Liver (tissue), 9 donors: Measurements from ENCODE around the gene NBEA. TPM values are rescaled to one million over a fixed set of nuclear protein-coding genes. Genes with fewer than 3 reads are reported as not detected.

Experiments
- DNase-seq: peaks from one replicate; pipeline ENCODE4 v3.0.0-alpha.2; 2017; ENCODE audit warnings: low spot score
- H3K27ac ChIP-seq, 2 donors: one replicate each; pipeline ENCODE4 v1.7.0; 2013; ENCODE audit warnings: inconsistent platforms in 2 of 2, low read length in 2 of 2, control low read depth in 1 of 2, low read depth in 1 of 2, mild to moderate bottlenecking in 1 of 2
- H3K27me3 ChIP-seq, 4 donors: one replicate each; pipeline versions ENCODE4 v1.6.1 to v1.7.0; 2013; ENCODE audit warnings: low read length in 3 of 4, inconsistent platforms in 1 of 4, mild to moderate bottlenecking in 1 of 4, moderate library complexity in 1 of 4; ENCODE audit not compliant: control insufficient read depth in 4 of 4, insufficient read depth in 4 of 4
- H3K36me3 ChIP-seq, 4 donors: one replicate each; pipeline versions ENCODE4 v1.6.1 to v1.7.0; 2013; ENCODE audit warnings: low read length in 3 of 4, mild to moderate bottlenecking in 3 of 4, low read depth in 1 of 4, moderate library complexity in 1 of 4; ENCODE audit not compliant: control insufficient read depth in 4 of 4, insufficient read depth in 3 of 4
- H3K4me1 ChIP-seq, 4 donors: one replicate each; pipeline versions ENCODE4 v1.6.1 to v1.7.0; 2013; ENCODE audit warnings: low read length in 3 of 4, mild to moderate bottlenecking in 3 of 4, moderate library complexity in 1 of 4; ENCODE audit not compliant: control insufficient read depth in 4 of 4, insufficient read depth in 4 of 4
- H3K4me3 ChIP-seq, 3 donors: one replicate each; pipeline versions ENCODE4 v1.6.1 to v1.7.0; 2013; ENCODE audit warnings: low read length in 3 of 3, control low read depth in 1 of 3, low read depth in 1 of 3, mild to moderate bottlenecking in 1 of 3
- H3K9ac ChIP-seq, 2 donors: one replicate each; pipeline ENCODE4 v1.7.0; 2013; ENCODE audit warnings: low read length in 2 of 2, mild to moderate bottlenecking in 2 of 2, moderate library complexity in 2 of 2, control low read depth in 1 of 2, low read depth in 1 of 2
- H3K9me3 ChIP-seq, 4 donors: one replicate each; pipeline versions ENCODE4 v1.6.1 to v1.7.0; 2013; ENCODE audit warnings: low read length in 3 of 4; ENCODE audit not compliant: control insufficient read depth in 4 of 4
- EGR1 ChIP-seq, 2 donors: IDR thresholded peaks; 2 replicates each; pipeline ENCODE4 v1.6.1; 2016 to 2018; ENCODE audit warnings: antibody characterized with exemption in 2 of 2, low read depth in 2 of 2
- FOXA1 ChIP-seq: IDR thresholded peaks from 2 replicates; pipeline ENCODE4 v1.6.1; 2016; ENCODE audit warnings: antibody characterized with exemption
- FOXA2 ChIP-seq: IDR thresholded peaks from 2 replicates; pipeline ENCODE4 v1.6.1; 2016; ENCODE audit warnings: antibody characterized with exemption
- HNF4G ChIP-seq: IDR thresholded peaks from 2 replicates; pipeline ENCODE4 v1.6.1; 2016; ENCODE audit warnings: antibody characterized with exemption
- JUND ChIP-seq, 2 donors: IDR thresholded peaks; 2 replicates each; pipeline ENCODE4 v1.6.1; 2016; ENCODE audit warnings: antibody characterized with exemption in 2 of 2
- MAX ChIP-seq: IDR thresholded peaks from 2 replicates; pipeline ENCODE4 v1.6.1; 2016; ENCODE audit warnings: antibody characterized with exemption
- NR2F2 ChIP-seq: IDR thresholded peaks from 2 replicates; pipeline ENCODE4 v1.6.1; 2016; ENCODE audit warnings: antibody characterized with exemption
- RAD21 ChIP-seq, 2 donors: IDR thresholded peaks; 2 replicates each; pipeline ENCODE4 v1.6.1; 2016; ENCODE audit warnings: antibody characterized with exemption in 2 of 2, mild to moderate bottlenecking in 2 of 2
- RXRA ChIP-seq, 2 donors: IDR thresholded peaks; 2 replicates each; pipeline ENCODE4 v1.6.1; 2017 to 2018; ENCODE audit warnings: antibody characterized with exemption in 2 of 2, mild to moderate bottlenecking in 1 of 2
- SP1 ChIP-seq: IDR thresholded peaks from 2 replicates; pipeline ENCODE4 v1.6.1; 2018; ENCODE audit warnings: antibody characterized with exemption, mild to moderate bottlenecking
- TAF1 ChIP-seq: conservative IDR thresholded peaks from 2 replicates; pipeline ENCODE4 v1.6.1; 2016; ENCODE audit warnings: antibody characterized with exemption, mild to moderate bottlenecking
- YY1 ChIP-seq: IDR thresholded peaks from 2 replicates; pipeline ENCODE4 v1.6.1; 2016; ENCODE audit warnings: antibody characterized with exemption, mild to moderate bottlenecking
- ZBTB33 ChIP-seq: IDR thresholded peaks from 2 replicates; pipeline ENCODE4 v1.6.1; 2016; ENCODE audit warnings: antibody characterized with exemption
- WGBS: extraction: QIAGEN DNeasy Blood & Tissue Kit; methylation state at CpG from one replicate; pipeline ENCODE4 v1.1.7; 2013; 5-methylcytosine and 5-hydroxymethylcytosine counted together
- polyA plus RNA-seq, 2 donors: library from polyadenylated mRNA; stranded (reverse) in 1 of 2; unstranded in 1 of 2; fragments of 200-250 nt in 1 of 2; fragments of >200 nt in 1 of 2; fragmentation: Nextera tagmentation in 1 of 2; extraction: Ambion mirVana in 1 of 2; gene quantifications; one replicate each; pipeline versions ENCODE4 v1.2.1 to v1.2.3, GENCODE V29; 2013 to 2015
- total RNA-seq, 2 donors: library from RNA; depleted of rRNA; stranded (reverse); fragments of >200 nt; gene quantifications; one replicate each; pipeline ENCODE4 v1.2.3, GENCODE V29; 2014
- TF ChIP-seq, protein P1 (sequence below): IDR thresholded peaks from 2 replicates; pipeline ENCODE4 v1.6.1; 2016; ENCODE audit warnings: antibody characterized with exemption
- TF ChIP-seq, protein P2 (sequence below): IDR thresholded peaks from 2 replicates; pipeline ENCODE4 v1.6.1; 2016; ENCODE audit warnings: antibody characterized with exemption, mild to moderate bottlenecking
- TF ChIP-seq, protein P3 (sequence below): fragments of 150-350 bp; IDR thresholded peaks from 2 replicates; pipeline ENCODE4 v1.5.1; 2017; ENCODE audit warnings: improper control_type of control experiment, low read depth, low read length; ENCODE audit not compliant: missing input control
- donor health status: healthy.
- donor health status: healthy.
- donor health status: healthy.
- donor health status: healthy.
- donor health status: healthy.

The NBEA gene
- total and polyA plus RNA-seq, 4 donors = 0.24 to 3.5 (median 1.4) TPM

DNA sequence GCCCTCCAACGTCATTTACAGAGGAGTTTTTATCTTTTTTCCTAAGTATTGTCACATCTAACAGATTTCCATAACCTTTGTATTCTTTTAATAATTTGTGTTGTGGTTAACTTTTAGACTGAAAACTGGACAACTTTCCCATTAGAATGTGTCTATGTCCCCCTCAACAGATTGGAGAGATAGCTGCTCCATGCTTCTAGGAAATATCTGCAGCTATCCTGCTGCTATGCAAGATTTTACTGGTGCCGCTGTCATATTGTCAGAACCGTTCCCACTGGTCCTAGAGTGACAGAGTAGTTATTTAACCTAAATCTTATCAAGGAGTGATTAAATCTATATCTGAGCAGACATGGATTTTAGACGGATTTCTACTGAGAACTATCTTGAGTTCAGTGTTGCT, 404.4 kb downstream of the NBEA start:
- H3K9me3 ChIP-seq = no peaks in the 10 kb centered on the region
- no peaks in the 10 kb centered on the region for H3K36me3 ChIP-seq
- TF ChIP-seq SP1 (no peak), YY1 (no peak), TAF1 (no peak), HNF4G (no peak), NR2F2 (no peak), FOXA1 (no peak), RXRA (IDR thresholded peaks at IDR 0.05) (no peak), ZBTB33 (no peak), JUND (IDR thresholded peaks at IDR 0.05) (no peak), FOXA2 (no peak), MAX (no peak), RAD21 (IDR thresholded peaks at IDR 0.05) (no peak)
- TF ChIP-seq, protein P1, sequence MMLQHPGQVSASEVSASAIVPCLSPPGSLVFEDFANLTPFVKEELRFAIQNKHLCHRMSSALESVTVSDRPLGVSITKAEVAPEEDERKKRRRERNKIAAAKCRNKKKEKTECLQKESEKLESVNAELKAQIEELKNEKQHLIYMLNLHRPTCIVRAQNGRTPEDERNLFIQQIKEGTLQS = no peak
- TF ChIP-seq, protein P2, sequence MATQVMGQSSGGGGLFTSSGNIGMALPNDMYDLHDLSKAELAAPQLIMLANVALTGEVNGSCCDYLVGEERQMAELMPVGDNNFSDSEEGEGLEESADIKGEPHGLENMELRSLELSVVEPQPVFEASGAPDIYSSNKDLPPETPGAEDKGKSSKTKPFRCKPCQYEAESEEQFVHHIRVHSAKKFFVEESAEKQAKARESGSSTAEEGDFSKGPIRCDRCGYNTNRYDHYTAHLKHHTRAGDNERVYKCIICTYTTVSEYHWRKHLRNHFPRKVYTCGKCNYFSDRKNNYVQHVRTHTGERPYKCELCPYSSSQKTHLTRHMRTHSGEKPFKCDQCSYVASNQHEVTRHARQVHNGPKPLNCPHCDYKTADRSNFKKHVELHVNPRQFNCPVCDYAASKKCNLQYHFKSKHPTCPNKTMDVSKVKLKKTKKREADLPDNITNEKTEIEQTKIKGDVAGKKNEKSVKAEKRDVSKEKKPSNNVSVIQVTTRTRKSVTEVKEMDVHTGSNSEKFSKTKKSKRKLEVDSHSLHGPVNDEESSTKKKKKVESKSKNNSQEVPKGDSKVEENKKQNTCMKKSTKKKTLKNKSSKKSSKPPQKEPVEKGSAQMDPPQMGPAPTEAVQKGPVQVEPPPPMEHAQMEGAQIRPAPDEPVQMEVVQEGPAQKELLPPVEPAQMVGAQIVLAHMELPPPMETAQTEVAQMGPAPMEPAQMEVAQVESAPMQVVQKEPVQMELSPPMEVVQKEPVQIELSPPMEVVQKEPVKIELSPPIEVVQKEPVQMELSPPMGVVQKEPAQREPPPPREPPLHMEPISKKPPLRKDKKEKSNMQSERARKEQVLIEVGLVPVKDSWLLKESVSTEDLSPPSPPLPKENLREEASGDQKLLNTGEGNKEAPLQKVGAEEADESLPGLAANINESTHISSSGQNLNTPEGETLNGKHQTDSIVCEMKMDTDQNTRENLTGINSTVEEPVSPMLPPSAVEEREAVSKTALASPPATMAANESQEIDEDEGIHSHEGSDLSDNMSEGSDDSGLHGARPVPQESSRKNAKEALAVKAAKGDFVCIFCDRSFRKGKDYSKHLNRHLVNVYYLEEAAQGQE = no peak
- no peak overlapping the region for H3K27ac ChIP-seq
- 80% methylated on average over 4 of the region's 4 CpGs for WGBS
- no peak for DNase-seq
- no peaks in the 10 kb centered on the region for H3K27me3 ChIP-seq
- no peak overlapping the region for H3K9ac ChIP-seq
- H3K4me3 ChIP-seq = no peak overlapping the region
- peaks cover 0 to 3% (median 0%) of the 10 kb centered on the region in 4 donors for H3K4me1 ChIP-seq

DNA sequence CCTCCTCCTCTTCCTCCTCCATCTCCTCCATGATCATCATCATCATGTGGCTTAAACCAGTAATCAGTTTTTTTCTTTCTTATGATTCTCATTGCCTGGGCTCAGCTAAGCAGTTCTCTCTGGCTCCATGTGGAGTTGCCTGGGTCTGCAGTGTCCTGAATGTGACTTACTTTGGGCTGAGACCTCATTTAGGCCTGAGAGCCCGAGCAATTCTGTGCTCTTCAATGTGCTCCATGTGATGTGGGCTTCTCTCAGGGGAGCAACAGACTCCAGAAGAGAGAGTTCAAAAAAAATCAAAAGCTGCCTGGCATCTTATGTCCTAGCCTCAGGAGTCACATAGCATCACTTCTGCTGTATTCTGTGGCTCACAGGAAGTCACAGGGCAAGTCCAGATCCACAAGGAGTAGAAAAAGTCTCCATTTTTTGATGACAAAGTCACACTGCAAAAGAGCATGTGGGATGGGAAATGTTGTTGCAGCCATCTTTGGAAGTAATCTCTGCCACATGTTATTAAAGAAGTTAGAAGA, 405.7 kb downstream of the NBEA start:
- Histone ChIP-seq H3K4me3 (no peak overlapping the region), H3K27me3 (no peaks in the 10 kb centered on the region), H3K36me3 (no peaks in the 10 kb centered on the region), H3K9ac (no peak overlapping the region), H3K9me3 (no peaks in the 10 kb centered on the region), H3K4me1 (peaks cover 0 to 3% (median 0%) of the 10 kb centered on the region in 4 donors), H3K27ac (no peak overlapping the region)
- WGBS = 82% methylated on average over 1 of the region's 1 CpG
- DNase-seq = no peak
- TF ChIP-seq, protein P3, sequence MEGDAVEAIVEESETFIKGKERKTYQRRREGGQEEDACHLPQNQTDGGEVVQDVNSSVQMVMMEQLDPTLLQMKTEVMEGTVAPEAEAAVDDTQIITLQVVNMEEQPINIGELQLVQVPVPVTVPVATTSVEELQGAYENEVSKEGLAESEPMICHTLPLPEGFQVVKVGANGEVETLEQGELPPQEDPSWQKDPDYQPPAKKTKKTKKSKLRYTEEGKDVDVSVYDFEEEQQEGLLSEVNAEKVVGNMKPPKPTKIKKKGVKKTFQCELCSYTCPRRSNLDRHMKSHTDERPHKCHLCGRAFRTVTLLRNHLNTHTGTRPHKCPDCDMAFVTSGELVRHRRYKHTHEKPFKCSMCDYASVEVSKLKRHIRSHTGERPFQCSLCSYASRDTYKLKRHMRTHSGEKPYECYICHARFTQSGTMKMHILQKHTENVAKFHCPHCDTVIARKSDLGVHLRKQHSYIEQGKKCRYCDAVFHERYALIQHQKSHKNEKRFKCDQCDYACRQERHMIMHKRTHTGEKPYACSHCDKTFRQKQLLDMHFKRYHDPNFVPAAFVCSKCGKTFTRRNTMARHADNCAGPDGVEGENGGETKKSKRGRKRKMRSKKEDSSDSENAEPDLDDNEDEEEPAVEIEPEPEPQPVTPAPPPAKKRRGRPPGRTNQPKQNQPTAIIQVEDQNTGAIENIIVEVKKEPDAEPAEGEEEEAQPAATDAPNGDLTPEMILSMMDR = no peak
- TF ChIP-seq ZBTB33 = no peak
- TF ChIP-seq, protein P1 = no peak
- TF ChIP-seq RAD21 (IDR thresholded peaks at IDR 0.05) = no peak
- TF ChIP-seq TAF1 = no peak
- TF ChIP-seq EGR1 (IDR thresholded peaks at IDR 0.05; ENCODE audit: low read depth in 2 of 2) = no peak
